GM19372 (cell line): Measurements from ENCODE around the gene IL1A.

Experiments
- ATAC-seq: cut with Tn5 transposase; IDR thresholded peaks from one replicate; pipeline ENCODE4 v1.9.1; 2021; ENCODE audit warnings: mild to moderate bottlenecking, low read depth, moderate library complexity; ENCODE audit not compliant: unreplicated experiment

IL1A gene

DNA sequence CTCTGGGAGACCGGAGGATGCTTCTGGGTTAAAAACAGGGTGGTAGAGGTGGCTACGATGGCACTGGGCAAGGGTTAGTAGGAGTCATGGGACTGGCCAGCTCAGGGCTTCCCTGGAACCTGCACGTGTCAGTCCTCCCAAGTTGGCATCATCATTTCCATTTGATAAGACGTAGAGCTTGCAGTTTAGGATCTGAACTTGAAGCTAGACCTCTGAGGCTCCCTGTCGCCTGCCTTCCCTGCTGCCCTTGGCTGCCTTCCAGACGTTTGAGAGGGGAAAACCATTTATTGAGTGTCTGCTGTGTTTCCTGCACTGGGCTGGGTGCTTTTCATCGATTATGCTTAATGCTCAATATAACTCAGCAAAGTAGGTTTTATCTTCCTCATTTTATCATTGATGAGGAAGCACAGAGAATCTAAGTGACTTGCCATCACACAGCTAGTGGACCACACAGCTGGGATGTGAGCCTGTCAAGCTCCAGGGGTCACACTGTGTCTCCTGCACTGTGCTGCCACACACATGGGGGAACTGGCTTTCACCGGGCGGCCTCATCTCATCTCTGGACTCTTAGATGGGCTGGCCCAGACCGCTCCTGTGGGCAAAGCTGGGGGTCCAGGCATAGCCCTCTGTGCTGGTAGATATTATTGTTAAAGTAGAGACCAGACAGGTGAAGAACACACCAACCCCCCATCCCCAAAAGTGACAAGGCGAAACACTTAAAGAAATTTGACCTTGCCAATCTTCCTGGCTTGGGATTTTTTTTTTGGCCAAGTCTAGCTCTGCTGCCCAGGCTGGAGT, 55.7 kb downstream of the IL1A start:
- no peak for ATAC-seq

DNA sequence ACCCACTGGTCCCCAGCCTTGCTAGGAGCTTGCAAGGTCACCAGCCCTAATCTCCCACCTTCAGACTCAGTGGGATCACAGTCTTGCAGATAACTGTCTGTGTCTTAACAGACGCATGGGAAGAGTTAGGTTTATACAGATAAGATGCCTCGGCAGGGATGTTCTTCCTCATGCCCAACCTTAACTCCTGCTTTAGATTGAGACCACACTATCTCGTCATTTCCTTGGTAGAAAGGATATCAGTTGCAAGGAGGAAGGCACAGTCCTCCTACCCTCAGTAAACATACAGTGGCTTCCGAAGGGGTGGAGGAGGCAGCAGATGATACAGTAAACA, 56.3 kb downstream of the IL1A start:
- ATAC-seq, result no peak

DNA sequence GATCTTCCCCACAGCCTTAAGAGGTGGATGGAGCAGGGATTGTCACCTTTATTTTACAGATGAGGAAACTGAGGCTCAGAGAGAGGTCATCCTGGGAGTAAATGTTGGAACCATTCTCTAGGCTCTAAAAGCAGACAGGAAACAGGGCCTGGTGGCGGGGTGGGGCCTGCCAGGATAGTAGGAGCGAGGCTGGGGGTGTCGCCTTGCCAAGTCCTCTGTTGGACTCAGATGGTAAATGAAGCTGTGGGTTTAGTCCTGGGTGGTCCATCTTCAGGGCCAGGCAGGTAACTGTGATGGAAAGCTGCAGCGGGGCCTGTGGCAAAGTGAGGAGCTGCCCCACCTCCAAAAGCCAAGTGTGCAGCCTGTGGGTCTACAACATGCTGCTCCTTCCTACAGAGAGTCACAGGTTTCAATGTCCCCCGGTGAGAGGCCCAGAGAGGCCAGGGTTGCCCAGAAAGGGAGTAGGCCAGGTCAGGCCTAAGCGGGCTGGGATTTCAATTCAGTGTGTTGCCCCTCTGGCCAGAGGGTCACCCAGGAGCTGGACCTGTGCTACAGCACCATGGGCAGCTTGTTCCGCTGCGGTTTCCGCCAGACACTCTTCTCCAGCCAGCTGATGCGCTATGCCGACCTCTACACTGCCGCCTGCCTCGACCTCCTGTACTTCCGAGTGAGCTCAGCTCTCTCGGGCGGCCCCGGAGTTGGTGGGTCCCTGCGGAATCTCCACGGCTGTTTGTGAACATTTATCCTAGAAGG, 56.8 kb downstream of the IL1A start:
- no peak for ATAC-seq

DNA sequence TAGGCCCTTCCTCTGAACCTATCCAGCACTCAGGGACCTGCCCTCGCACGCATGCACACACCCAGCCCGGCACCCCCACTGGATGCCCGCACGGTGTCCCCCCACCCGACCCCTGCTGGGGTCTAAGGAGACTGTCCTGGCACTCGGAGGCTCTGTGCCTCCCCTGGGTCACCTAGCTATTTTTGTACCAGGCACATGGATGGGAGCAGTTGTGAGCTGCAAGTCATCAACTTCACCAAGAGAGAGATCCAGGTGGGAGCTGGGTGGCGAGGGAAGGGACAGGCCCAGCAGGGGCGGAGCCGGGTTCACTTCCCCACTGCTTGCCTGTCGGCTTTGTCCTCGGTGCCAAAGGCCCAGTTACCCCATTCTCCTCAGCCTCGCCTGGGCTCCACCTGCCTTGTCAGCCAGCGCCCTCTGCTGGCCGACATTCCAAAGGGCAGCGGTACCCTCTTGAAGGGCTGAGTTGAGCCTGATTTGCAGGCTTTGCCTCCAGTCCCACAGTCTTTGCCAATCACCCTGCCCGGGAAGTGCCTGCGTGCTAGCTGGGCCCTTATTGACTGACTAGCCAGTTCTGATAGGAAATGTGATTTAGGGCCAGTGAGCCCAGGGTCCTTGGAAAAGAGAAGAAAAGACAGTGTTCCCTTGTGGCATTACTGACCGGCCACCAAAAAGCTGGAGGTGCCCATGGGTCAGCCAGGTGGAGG, 57.7 kb downstream of the IL1A start:
- ATAC-seq, result peak; percentile 74

DNA sequence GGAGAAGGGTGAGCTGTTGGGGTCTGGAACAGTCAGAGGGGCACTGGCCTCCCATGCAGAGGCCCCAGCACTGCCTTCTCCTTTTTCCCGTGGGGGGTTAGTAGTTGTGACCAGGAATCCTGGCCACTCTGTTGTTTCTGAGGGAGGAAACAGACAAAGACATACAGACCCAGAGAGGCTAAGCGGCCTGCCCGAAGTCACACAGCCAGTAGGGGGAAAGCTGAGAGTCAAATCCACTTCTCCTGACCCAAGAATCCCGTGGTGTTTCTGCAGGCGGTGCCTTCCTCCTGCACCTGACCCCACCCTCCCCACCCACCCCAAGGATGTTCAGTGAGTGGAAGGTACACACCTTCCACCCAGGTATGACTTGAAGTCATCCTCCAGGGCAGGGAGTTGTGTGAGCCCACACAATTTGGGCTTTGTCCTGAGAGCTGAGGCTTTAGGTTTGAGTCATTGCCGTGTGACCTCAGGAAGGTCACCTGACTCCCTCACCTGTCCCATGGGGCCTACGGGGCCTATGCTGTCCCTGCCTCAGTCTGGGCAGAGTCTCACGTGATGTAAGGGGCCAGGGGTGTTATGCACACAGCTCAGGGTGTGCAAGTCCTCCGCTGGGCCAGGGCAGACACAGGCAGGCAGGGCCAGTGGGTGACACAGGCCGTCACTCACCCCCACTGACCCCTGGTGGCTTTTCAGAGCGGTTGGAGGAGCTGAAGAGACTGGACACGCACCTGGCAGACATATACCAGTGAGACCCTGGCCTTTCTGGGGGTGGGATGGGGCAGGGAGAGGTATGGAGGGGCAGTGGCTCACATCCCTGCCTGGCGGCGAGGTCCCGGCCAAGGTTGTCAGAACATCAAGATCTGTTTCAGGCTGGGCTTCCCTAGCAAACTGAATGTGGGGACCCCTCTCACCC, 58.5 kb downstream of the IL1A start:
- peak; percentile 36 for ATAC-seq

DNA sequence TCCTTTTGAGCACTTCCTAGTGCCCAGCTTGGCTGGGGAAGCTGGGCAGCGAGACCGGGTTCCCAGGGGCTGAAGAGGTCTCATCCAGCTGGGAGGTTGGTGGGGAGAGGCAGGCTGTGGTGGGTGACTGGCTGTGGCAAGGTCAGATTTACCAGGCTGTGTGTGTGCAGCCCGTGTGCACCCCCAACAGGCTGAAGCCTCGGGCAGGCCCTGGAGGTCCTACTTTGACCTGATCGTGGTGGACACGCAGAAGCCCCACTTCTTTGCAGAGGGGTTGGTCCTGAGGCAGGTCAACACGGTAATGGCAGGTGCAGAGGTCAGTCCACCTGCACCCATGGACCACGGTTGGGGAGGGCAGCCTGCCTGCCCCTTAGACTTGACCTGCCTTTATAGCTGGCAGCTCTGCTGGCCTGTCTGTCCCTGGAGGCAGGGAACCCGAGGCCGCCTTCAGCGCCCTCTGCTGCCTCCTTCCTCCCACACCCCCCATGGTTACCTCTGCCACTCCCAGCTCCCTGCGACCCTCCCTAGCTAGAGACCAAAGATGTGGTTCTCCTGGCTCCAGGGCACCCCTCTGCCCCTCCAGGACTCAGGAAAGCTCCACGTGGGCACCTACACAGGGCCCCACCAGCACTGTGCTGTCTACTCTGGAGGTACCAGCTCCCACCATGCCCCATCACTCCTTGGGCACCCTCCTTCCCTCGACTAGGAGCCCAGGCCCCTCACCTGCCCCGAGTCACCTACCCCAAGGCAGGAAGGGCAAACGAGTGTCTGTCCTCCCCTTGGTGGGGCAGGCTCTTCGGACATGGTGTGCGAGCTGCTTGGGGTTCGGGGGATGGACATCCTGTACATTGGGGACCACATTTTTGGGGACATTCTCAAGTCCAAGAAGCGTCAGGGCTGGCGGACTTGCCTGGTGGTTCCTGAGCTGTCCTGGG, 59.4 kb downstream of the IL1A start:
- ATAC-seq, result no peak

DNA sequence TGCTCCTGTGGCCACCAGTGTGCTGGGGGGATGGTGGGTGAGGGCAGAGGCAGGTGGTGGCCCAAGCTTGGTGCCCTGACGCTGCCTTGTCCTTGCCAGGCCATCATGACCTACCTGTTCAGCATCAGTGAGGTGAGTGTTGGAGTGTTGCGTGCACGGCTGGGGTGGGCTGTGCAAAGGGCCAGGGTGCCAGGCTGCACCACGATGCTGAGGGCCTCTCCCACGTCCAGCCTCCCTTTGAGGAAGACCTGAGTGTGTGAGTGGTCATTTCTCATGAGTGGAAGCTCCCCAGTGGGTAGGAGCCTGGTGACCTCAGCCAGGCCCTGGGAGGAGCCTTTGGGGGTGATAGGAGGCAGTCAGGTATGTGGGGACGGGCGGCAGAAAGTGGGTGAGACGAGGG, 60.3 kb downstream of the IL1A start:
- no peak for ATAC-seq
